Measurements from ENCODE around the gene TEKT2.
A peak's percentile ranks its signal among the peaks of the same experiment; 100 is the strongest.

Gene TEKT2

GRCh38 chr1:36083635-36084496, at the start of gene TEKT2:
TSS of gene TEKT2 (plus strand) at chr1:36084094. CDS start at chr1:36084922, 828 bp downstream.
- DNase-seq (ENCODE audit: low spot score) = peak; percentile 27

GRCh38 chr1:36034692-36035091, 49.2 kb upstream of the TEKT2 start:
- peak; percentile 96 for DNase-seq (ENCODE audit: low spot score)

GRCh38 chr1:36035154-36035553, 48.7 kb upstream of the TEKT2 start:
- DNase-seq (ENCODE audit: low spot score) = no peak

- DNase-seq (ENCODE audit: low spot score) = no peak
These were observed 43.7 kb upstream of the TEKT2 start for GRCh38 chr1:36040238-36040637.

- DNase-seq (ENCODE audit: low spot score) = no peak
These were observed 32.1 kb upstream of the TEKT2 start for GRCh38 chr1:36051821-36052220.

- no peak for DNase-seq (ENCODE audit: low spot score)
These were observed 29.9 kb upstream of the TEKT2 start for GRCh38 chr1:36053978-36054377.

GRCh38 chr1:36055706-36056105, 28.2 kb upstream of the TEKT2 start:
- DNase-seq (ENCODE audit: low spot score) = no peak

GRCh38 chr1:36062315-36062714, 21.6 kb upstream of the TEKT2 start:
- DNase-seq (ENCODE audit: low spot score) = no peak

- DNase-seq (ENCODE audit: low spot score) = no peak
These were observed 16.0 kb upstream of the TEKT2 start for GRCh38 chr1:36067871-36068270.

GRCh38 chr1:36068866-36069265, 15.0 kb upstream of the TEKT2 start:
- DNase-seq (ENCODE audit: low spot score) = peak; percentile 59

GRCh38 chr1:36070349-36070748, 13.5 kb upstream of the TEKT2 start:
- DNase-seq (ENCODE audit: low spot score) = no peak

- DNase-seq (ENCODE audit: low spot score) = no peak
These were observed 6.8 kb upstream of the TEKT2 start for GRCh38 chr1:36076979-36077573.

GRCh38 chr1:36080236-36080635, 3.7 kb upstream of the TEKT2 start:
- no peak for DNase-seq (ENCODE audit: low spot score)

- DNase-seq (ENCODE audit: low spot score) = no peak
These were observed 3.1 kb upstream of the TEKT2 start for GRCh38 chr1:36080801-36081200.

GRCh38 chr1:36081926-36082485, 1.9 kb upstream of the TEKT2 start:
- DNase-seq (ENCODE audit: low spot score) = no peak

- no peak for DNase-seq (ENCODE audit: low spot score)
These were observed 675 bp upstream of the TEKT2 start for GRCh38 chr1:36083219-36083618.

GRCh38 chr1:36084497-36085115, 712 bp downstream of the TEKT2 start:
- DNase-seq (ENCODE audit: low spot score) = peak; percentile 18

- DNase-seq (ENCODE audit: low spot score) = no peak
These were observed 1.2 kb downstream of the TEKT2 start for GRCh38 chr1:36085126-36085525.

- DNase-seq (ENCODE audit: low spot score) = no peak
These were observed 2.0 kb downstream of the TEKT2 start for GRCh38 chr1:36085686-36086526.

- no peak for DNase-seq (ENCODE audit: low spot score)
These were observed 2.8 kb downstream of the TEKT2 start for GRCh38 chr1:36086529-36087232.

Measured in kidney tubule cell (primary cell).